ENCODE data around the gene PIK3CA.

Gene PIK3CA

GRCh38 chr3:179147873-179148615 is at the start of gene PIK3CA:
Gene PIK3CA, plus strand, starts transcription at chr3:179148357. Its CDS starts 50,469 bp downstream, at chr3:179198826.
- TF ChIP-seq, protein P1, sequence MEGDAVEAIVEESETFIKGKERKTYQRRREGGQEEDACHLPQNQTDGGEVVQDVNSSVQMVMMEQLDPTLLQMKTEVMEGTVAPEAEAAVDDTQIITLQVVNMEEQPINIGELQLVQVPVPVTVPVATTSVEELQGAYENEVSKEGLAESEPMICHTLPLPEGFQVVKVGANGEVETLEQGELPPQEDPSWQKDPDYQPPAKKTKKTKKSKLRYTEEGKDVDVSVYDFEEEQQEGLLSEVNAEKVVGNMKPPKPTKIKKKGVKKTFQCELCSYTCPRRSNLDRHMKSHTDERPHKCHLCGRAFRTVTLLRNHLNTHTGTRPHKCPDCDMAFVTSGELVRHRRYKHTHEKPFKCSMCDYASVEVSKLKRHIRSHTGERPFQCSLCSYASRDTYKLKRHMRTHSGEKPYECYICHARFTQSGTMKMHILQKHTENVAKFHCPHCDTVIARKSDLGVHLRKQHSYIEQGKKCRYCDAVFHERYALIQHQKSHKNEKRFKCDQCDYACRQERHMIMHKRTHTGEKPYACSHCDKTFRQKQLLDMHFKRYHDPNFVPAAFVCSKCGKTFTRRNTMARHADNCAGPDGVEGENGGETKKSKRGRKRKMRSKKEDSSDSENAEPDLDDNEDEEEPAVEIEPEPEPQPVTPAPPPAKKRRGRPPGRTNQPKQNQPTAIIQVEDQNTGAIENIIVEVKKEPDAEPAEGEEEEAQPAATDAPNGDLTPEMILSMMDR (IDR thresholded peaks at IDR 0.05; ENCODE audit: low read depth, low read length), result no peak
- peak within 1 kb of the TSS; percentile 87 for H3K4me3 ChIP-seq (replicated peaks in 1 of 2; ENCODE audit: low read depth in 2 of 2, low read length in 2 of 2)
- DNase-seq (ENCODE audit: low read depth in 2 of 2), result peak; percentile 99

- peak overlapping the region in 1 of 2 donors; percentile 9 for H3K4me3 ChIP-seq (replicated peaks in 1 of 2; ENCODE audit: low read depth in 2 of 2, low read length in 2 of 2)
- DNase-seq (ENCODE audit: low read depth in 2 of 2), result peak; percentile 41 to 78
- TF ChIP-seq, protein P1 (IDR thresholded peaks at IDR 0.05; ENCODE audit: low read depth, low read length), result peak; percentile 36
Observed at GRCh38 chr3:179098388-179099077, 49.6 kb upstream of the PIK3CA start.

DNA sequence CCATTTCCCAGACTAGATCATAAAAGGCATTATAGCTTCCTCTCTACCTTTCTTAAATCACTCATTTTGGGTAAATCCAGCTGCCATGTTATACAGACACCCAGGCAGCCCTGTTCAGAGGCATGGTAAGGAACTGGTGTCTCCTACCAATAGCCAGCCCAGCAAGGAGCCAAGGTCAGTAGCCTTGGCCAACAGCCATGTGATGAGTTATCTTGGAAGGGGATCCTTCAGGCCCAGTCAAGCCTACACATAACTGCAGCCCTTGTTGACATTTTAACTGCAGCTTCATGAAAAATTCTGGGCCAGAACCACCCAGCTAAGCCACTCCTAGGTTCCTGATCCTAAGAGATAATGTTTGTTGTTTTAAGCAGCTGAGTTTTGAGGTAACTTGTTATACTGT is 47.5 kb upstream of the PIK3CA start:
- DNase-seq (ENCODE audit: low read depth in 2 of 2), result peak in 1 of 2 donors; percentile 65
- TF ChIP-seq, protein P1 (IDR thresholded peaks at IDR 0.05; ENCODE audit: low read depth, low read length), result no peak
- no peak overlapping the region for H3K4me3 ChIP-seq (replicated peaks in 1 of 2; ENCODE audit: low read depth in 2 of 2, low read length in 2 of 2)

GRCh38 chr3:179105881-179106280 is 42.3 kb upstream of the PIK3CA start:
- TF ChIP-seq, protein P1 (IDR thresholded peaks at IDR 0.05; ENCODE audit: low read depth, low read length), result no peak
- no peak overlapping the region for H3K4me3 ChIP-seq (replicated peaks in 1 of 2; ENCODE audit: low read depth in 2 of 2, low read length in 2 of 2)
- DNase-seq (ENCODE audit: low read depth in 2 of 2), result no peak

DNA sequence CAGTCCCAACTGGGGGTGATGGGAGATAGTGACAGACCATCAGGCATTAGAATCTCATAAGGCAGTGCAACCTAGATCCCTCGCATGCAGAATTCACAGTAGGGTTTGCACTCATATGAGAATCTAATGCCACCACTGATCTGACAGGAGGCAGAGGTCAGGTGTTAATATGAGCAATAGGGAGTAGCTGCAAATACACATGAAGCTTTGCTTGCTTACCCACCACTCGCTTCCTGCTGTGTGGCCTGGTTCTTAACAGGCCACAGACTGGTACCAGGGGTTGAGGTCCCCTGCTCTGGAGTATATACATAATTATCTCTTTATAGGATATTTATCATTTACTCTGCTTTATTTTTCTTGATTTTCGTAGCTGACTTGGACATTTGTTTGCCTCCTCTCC is 40.5 kb upstream of the PIK3CA start:
- TF ChIP-seq, protein P1 (IDR thresholded peaks at IDR 0.05; ENCODE audit: low read depth, low read length), result no peak
- no peak overlapping the region for H3K4me3 ChIP-seq (replicated peaks in 1 of 2; ENCODE audit: low read depth in 2 of 2, low read length in 2 of 2)
- peak in 1 of 2 donors; percentile 18 for DNase-seq (ENCODE audit: low read depth in 2 of 2)

GRCh38 chr3:179108086-179108485 is 40.1 kb upstream of the PIK3CA start:
- no peak overlapping the region for H3K4me3 ChIP-seq (replicated peaks in 1 of 2; ENCODE audit: low read depth in 2 of 2, low read length in 2 of 2)
- TF ChIP-seq, protein P1 (IDR thresholded peaks at IDR 0.05; ENCODE audit: low read depth, low read length), result no peak
- DNase-seq (ENCODE audit: low read depth in 2 of 2), result peak; percentile 75 to 83

Measured in cardiac fibroblast (primary cell).